ENCODE measurements around the gene REV1.

Gene REV1

DNA sequence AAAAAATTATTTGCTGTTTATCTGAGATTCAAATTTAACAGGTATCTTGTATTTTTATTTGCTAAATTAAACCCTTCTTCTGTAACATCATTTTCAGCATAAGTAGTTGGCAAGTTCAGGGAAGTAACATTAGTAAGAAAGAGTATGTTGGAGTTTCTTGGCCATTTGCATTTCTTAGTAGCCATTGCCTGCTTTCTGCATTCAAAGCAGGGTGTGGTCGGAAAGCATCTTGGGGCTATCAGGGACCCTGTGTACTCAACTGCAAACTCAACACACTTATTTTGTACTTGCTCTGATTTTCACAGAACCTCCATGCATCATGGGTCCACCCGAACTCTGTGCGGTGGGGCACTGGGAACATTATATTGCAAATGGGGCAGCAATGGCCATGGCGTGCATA is 30.4 kb upstream of the REV1 start:
- no peak for TF ChIP-seq FOXP2 (optimal IDR thresholded peaks at IDR 0.05; ENCODE audit: borderline replicate concordance, extremely low read depth, extremely low read length, insufficient read depth)
- TF ChIP-seq, protein P1, sequence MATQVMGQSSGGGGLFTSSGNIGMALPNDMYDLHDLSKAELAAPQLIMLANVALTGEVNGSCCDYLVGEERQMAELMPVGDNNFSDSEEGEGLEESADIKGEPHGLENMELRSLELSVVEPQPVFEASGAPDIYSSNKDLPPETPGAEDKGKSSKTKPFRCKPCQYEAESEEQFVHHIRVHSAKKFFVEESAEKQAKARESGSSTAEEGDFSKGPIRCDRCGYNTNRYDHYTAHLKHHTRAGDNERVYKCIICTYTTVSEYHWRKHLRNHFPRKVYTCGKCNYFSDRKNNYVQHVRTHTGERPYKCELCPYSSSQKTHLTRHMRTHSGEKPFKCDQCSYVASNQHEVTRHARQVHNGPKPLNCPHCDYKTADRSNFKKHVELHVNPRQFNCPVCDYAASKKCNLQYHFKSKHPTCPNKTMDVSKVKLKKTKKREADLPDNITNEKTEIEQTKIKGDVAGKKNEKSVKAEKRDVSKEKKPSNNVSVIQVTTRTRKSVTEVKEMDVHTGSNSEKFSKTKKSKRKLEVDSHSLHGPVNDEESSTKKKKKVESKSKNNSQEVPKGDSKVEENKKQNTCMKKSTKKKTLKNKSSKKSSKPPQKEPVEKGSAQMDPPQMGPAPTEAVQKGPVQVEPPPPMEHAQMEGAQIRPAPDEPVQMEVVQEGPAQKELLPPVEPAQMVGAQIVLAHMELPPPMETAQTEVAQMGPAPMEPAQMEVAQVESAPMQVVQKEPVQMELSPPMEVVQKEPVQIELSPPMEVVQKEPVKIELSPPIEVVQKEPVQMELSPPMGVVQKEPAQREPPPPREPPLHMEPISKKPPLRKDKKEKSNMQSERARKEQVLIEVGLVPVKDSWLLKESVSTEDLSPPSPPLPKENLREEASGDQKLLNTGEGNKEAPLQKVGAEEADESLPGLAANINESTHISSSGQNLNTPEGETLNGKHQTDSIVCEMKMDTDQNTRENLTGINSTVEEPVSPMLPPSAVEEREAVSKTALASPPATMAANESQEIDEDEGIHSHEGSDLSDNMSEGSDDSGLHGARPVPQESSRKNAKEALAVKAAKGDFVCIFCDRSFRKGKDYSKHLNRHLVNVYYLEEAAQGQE (IDR thresholded peaks at IDR 0.05; ENCODE audit: insufficient read depth in 1 of 2, low read depth in 2 of 2, low read length in 2 of 2): no peak
- no peak for TF ChIP-seq SIN3A (IDR thresholded peaks at IDR 0.05; ENCODE audit: borderline replicate concordance, insufficient read depth, low read length)
- no peak for TF ChIP-seq POLR2AphosphoS5 (IDR thresholded peaks at IDR 0.05; ENCODE audit: low read depth, low read length)
- TF ChIP-seq TAF1 (IDR thresholded peaks at IDR 0.05; ENCODE audit: borderline replicate concordance, insufficient read depth, low read length): no peak

DNA sequence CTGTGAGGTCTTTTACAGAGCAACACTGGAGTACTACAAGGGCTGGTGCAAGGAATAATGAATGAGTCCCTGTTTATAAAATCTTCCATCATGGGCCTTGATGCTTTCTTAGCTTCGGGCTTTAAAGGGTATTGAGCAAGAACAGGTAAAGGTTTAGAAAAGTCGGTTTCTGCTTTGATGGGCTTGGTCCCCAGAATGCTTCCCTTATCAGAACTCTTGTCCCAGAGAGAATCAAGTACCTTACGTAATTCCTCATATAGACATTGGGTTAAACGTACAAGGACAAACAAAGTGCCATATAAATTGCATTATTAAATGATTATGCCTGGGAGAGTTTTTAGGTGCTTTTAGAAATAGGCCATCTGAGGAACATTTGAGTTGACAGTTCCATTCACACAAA is 24.5 kb upstream of the REV1 start:
- TF ChIP-seq POLR2AphosphoS5 (IDR thresholded peaks at IDR 0.05; ENCODE audit: low read depth, low read length) (no peak), FOXP2 (optimal IDR thresholded peaks at IDR 0.05; ENCODE audit: borderline replicate concordance, extremely low read depth, extremely low read length, insufficient read depth) (no peak), TAF1 (IDR thresholded peaks at IDR 0.05; ENCODE audit: borderline replicate concordance, insufficient read depth, low read length) (no peak), SIN3A (IDR thresholded peaks at IDR 0.05; ENCODE audit: borderline replicate concordance, insufficient read depth, low read length) (no peak)
- TF ChIP-seq, protein P1 (IDR thresholded peaks at IDR 0.05; ENCODE audit: insufficient read depth in 1 of 2, low read depth in 2 of 2, low read length in 2 of 2): no peak

DNA sequence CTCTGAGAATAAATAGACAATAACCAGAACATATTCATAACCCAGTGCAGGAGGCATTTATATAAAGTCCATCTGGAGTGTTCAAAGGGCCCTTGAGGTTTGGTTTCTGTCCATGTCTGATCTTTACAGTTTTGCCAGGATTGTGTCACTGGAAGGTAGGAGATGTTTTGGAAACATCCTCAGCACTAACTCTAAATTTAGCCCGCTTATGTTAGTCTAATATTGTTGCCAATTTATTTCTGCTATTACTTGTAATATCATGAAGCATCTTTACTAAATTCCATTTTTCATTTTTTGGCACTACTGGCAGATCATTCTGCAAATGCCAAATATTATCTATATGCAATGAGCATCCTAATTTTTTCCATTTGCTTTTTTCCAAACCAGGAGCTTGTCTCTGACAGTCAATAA is 22.4 kb upstream of the REV1 start:
- TF ChIP-seq FOXP2 (optimal IDR thresholded peaks at IDR 0.05; ENCODE audit: borderline replicate concordance, extremely low read depth, extremely low read length, insufficient read depth) (no peak), SIN3A (IDR thresholded peaks at IDR 0.05; ENCODE audit: borderline replicate concordance, insufficient read depth, low read length) (no peak), POLR2AphosphoS5 (IDR thresholded peaks at IDR 0.05; ENCODE audit: low read depth, low read length) (no peak), TAF1 (IDR thresholded peaks at IDR 0.05; ENCODE audit: borderline replicate concordance, insufficient read depth, low read length) (no peak)
- TF ChIP-seq, protein P1 (IDR thresholded peaks at IDR 0.05; ENCODE audit: insufficient read depth in 1 of 2, low read depth in 2 of 2, low read length in 2 of 2): no peak

DNA sequence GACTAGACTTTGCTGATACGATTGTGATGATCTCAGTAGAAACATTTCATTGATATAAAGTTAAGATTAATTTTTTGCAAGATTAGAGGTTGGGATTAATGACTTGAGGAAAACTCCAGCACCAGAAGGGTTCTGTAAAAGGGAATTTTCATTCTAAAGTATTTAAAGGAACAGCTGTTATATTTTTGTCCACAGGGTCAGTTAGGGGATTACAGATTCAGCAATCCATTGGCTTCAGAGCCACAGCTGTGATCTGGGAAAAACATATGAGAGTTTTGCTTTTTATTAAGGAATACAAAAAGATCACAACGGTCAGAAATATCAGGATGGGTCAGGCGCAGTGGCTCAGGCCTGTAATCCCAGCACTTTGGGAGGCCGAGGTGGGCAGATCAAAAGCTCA is 19.6 kb upstream of the REV1 start:
- TF ChIP-seq, protein P1 (IDR thresholded peaks at IDR 0.05; ENCODE audit: insufficient read depth in 1 of 2, low read depth in 2 of 2, low read length in 2 of 2): no peak
- TF ChIP-seq FOXP2 (optimal IDR thresholded peaks at IDR 0.05; ENCODE audit: borderline replicate concordance, extremely low read depth, extremely low read length, insufficient read depth) (no peak), TAF1 (IDR thresholded peaks at IDR 0.05; ENCODE audit: borderline replicate concordance, insufficient read depth, low read length) (no peak), POLR2AphosphoS5 (IDR thresholded peaks at IDR 0.05; ENCODE audit: low read depth, low read length) (no peak), SIN3A (IDR thresholded peaks at IDR 0.05; ENCODE audit: borderline replicate concordance, insufficient read depth, low read length) (no peak)
